Fibroblast of skin of left biceps (primary cell): Measurements from ENCODE around the gene TSEN54.

ENCODE experiments used
- DNase-seq, 2 experiments: peaks; one replicate each; pipeline ENCODE4 v3.0.0-alpha.2; 2013; ENCODE audit warnings: low read depth in 2 of 2

The TSEN54 gene

DNA sequence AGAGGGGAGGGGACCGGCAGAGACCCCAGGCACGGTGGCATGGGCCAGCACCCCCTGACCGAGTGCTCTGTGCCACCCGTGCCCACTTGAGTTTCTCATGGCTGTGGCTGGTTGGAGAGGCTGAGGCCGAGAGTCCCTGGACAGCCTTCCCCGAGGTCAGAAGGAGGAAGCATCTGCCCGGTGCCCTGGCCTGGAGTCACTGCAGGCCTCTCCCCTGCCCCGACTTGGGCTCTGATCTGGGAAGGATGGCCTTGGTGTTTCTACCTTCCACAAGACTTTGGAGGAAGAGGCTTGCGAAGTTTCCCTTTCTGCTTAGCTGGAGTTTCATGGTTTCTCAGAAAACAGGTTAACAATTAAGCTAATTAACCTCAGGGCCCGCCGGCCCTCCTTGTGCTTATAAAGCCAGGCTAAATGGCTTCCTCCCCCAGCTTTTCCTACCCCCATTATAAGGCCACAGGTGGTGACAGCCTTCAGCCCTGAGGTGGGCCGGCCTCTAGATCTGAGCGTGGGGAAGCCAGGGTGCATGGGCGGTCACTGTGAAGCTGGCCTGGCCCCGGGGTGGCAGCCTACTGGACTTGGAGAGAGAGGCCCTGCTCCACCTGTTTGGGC lies 26.5 kb downstream of the TSEN54 start:
- no peak for DNase-seq

DNA sequence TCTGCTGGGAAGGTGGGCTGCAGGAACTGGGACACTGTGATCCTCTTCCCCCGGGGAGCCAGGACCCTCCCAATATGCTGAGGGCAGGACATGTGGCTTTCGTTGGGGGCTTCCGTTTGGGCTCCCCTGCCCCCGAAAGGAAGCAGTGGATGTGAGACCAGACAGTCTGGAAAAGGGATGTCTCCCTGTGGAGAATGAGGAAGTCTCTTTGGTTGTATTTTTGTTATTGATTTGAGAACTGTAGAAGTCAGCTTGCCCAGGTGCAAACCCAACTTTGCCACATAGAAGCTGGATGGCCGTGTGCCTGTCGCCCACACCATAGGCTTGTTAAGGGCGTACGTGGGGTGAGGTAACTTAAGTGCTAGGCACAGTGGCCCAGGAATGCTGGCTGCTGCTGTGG lies 27.9 kb downstream of the TSEN54 start:
- DNase-seq, result no peak

DNA sequence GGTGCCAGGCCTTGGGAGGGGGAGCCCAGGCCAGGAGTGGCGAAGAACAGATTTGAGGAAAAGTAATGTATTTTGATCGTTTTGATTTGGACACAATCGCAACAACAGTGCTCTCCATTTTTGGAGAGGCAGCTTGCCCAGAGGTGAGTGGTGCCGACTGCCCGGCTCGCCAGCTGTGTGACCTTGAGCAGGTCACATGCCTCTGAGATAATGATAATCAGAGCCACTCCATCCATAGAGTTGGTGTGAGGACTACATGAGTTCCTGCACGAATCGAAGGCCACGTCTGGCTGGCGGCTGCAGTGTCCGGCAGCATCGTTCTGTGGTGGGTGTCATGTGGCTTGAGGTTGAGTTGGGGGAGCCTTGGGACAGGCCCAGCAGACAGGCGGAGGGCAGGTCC lies 29.9 kb downstream of the TSEN54 start:
- no peak for DNase-seq

DNA sequence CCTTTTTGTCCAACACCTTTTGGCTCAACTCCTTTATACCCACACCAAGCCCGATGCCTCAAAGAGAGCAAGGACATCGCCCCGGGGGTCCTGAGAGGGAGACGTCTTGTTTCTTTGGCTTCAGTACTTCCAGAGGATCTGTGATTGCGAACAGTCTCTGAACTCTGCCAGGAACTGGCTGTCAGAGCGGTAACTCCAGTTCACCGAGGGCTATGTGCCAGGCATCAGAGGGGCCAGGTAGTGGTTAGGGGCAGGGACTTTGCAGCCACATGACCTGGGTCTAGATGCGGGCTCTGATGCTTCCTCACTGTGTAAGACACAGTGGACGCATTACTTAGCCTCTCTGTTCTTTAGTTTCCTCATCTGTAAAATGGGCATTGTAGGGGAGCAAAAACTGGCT lies 30.8 kb downstream of the TSEN54 start:
- DNase-seq, result no peak

DNA sequence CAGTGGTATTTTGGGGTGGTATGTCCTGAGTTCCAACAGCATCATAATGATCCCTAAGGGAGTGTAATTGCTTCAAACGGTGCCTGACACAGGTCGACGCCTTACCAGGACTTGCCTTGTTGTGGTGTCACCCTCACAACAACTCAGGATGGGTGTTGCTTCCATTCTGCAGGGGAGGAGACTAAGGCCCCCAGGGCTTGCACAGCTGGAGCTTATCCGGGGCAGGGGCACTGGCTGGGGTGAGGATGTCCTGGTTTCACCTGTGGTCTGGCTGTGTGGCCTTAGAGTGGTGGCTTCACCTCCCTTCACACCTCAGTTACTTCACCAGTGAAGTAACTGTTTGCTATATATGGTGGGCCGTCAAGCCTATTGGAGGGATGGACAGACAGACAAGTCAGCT lies 32.5 kb downstream of the TSEN54 start:
- no peak for DNase-seq

DNA sequence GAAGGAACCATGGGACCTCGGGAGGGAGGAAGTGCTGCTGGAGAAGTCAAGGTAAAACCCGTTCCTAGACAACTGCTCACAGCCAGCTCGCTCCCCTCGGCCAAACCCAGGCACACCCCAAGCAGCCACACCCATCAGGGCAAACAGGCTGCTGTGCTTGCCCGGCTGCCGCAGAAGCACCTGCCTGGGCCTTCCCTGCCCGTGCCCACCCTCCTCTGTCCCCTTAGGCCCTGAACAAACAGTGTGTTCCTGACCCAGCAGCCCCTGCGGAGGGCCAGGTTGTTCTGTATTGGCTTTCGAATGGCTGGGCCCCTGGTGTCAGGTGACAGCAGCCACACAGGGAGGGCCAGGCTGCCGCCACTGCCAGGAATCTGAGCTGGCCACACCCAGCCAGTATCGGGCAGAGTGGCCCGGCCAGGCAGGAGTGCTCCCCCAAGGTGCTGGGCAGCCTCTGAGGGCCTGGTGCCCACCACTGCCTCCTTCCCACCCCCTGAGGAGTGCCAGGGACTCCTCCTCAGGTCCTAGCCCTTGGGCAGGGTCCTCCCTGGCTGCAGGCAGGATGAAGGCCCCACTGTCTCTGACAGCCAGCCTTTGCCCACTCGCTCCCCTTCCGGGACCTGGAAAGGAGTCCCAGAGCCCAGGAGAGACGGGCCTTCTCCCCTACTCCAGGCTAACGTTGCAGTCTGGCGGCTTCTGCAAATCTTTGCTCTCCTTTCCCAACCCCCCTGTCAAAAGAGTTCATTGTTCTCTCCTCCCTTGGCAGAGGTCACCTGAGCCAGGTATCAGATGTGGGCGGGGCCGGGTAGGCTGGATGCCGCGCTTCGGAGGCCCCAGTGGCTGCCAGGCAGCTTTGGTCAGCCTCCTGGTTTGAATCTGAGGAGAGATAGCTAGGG lies 33.2 kb downstream of the TSEN54 start:
- no peak for DNase-seq

DNA sequence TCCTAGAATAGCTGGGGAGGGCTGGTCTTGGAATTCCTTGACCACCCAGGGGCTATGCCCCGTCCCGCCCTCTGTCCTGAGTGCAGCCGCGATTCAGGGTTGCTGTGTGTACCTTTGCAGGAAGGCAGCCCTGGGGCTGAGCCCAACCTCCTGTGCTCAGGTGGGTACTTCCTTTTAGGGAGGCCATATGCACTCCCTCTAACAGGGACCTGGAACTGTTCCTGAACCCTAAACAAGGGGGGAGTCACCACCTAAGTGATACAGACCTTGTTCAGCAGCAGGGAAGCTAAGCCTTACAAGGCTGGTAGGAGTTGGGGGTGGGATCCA lies 33.8 kb downstream of the TSEN54 start:
- no peak for DNase-seq

DNA sequence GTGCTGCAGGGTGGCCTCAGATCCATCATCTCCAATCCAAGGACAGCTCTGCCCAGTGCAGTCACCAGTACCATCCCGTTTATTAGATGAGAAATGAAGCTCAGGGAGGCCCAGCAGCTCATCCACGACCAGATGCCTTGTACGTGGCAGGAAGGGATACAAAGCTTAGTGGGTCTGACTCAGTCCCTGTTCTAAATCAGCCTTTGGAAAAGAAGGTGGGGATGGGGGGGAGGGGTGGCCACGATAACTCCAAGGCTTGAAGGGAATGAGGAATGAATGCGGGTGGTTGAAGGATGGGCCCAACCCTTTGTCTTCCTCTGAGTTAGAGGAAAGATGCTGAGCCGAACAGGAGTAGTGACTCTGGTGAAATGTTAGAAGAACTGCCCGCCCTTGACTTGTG lies 34.9 kb downstream of the TSEN54 start:
- DNase-seq, result no peak

DNA sequence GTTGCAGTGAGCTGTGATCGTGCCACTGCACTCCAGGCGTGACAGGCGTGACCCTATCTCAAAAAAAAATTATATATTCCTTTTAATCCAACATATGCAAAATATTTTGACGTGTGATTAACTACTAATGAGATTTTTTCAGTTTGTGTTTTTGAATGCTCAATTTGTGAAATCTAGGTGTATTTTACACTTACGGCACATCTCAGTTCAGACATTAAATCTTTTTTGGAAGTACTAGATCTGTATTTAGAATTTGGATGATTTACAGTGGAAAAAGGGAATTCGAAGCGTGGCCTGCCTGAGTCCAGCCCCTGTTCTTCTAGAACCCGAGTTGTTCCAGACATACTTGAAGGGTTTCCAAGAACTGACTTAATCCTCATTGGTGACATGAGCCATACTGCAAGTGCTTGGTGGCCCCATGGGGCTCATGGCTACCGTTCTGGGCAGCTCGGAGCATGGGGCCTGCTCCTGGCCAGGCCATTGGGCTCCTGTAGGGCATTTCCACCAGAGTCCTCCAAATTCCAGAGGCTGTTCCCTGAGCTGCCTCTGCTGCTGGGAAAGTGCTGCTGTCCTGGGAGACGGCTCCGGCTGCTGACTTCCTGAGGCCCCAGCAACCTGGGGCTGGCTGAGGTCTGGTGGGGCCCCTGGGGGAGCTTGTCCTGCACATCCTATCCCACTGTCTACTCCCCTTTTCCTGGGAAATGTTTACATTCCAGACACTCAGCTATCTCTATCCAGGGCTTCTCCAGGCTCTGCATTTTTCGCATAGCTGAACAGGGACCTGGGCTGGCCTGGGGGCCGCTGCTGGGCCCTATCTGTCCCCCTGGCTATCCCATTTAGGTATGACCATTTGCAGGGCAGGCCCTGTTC lies 36.3 kb downstream of the TSEN54 start:
- DNase-seq, result peak in 1 of 2 experiments; percentile 12

DNA sequence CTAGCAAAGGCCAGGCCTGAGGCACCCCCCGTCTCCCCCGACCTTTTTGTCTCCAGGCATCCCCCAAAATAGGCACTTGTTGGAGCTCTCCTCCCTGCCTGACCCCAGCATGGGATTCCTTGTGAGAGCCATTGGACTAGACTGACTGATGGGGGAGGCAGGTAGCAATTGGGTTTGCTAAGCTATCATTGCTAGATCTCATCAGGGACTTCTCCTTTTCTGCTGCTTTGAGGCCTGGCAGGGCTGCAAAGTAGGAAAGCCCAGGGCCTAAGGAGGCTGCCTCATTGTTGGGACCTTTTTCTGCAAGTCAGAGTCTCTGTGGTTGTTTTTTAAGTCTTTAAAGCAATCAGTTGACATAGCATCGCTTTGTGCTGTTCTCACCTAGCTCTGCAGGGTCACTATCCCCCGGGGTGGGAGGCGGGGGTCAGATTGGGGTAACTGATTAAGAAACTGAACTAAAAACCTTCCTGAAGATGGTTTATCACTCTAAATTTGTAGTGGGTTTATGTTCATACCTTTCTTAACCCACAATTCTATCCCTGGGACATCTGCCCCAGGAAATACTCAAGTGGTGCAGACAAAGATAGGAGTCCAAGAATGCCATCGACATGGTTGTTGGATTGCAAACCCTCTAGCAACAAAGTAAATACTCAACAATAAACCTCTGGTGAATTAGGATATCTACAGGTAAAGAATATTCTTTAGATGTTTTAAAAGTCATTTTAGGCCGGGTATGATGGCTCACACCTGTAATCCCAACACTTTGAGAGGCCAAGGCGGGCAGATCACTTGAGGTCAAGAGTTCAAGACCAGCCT lies 37.2 kb downstream of the TSEN54 start:
- DNase-seq, result no peak

DNA sequence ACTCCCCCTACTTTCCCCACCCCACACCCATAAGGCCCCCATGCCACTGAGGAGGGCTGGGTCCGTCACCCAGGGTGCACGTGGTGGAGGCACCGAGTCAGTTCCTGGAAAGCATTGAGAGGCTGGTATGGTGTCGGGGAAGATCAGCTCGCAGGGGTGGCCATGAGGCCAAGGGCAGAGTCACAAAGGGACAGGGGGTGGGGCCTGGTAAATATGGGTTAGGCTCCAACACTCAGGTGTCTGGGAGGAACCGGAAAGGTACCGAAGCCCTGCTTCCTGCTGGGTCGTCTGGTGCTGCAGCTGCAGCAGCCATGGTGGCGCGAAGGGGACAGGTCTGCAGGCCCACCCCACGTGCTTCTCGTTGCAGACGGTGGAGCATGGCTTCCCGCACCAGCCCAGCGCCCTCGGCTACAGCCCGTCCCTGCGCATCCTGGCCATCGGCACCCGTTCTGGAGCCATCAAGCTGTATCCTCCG lies 39.4 kb downstream of the TSEN54 start:
- DNase-seq, result no peak

DNA sequence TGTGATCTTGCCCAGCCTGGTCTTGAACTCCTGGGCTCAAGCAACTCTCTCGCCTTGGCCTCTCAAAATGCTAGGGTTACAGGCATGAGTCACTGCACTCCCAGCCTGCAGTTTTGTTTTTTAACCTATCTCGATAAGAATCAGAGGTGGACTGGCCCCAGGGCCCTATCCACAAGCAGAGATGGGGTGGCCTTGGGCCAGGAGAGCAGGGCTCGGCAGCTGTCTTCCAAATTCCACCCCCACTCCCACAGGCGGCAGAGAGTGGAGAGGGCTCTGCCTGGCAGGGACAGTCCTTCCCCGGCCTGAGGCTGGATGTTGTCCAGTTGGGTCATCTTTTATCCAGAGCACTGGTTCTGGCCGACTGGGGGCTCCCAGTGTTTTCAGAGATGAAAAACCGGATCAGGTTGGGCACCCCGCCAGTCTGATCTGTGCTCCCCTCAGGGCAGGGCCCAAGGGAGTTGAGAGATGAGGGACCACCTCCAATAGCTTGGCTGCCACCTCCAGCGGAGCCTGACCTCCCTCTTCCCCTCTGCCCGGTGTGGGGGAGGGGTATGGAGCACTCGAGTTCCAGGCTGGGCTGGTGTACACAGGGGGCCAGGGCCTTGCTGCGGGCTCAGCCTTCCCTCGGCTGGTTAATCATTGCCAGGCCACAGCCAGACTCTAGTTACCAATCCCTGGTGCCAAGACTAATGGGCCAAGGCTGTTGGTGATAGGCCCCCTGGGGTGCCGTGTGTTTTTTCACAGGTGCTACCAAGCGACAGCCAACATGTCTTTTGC lies 40.9 kb downstream of the TSEN54 start:
- DNase-seq, result no peak

DNA sequence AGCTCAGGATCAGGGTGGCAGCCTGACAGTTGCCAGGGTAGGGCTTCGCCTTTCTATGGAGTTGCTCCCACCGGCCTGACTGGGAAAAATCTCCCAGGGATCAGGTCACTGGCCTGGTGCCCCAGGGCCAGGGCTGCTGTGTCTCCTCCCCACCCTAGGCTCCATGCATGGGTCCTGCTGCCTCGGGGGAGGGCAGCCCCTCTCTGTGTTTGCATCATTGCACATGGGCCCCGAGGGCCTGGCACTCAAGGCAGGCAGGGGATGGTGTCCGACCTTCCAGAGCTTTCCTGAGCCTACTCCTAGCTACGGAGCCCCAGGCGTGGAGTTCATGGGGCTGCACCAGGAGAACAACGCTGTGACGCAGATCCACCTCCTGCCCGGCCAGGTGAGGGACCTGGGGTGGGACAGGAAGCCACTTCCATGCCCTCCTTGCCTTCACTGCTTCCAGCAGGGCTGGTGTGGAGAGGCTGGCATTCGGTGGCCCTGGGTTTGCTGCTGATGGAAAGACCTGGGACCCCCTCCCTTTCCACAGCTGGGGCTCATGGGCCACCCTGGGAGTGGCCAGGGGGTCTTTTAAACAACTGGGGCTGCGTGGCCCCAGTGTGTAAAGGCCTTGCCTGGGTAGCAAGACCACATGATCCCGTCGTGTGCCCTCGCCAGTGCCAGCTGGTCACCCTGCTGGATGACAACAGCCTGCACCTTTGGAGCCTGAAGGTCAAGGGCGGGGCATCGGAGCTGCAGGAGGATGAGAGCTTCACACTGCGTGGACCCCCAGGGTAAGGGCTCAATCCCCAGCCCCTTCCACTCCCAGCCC lies 41.7 kb downstream of the TSEN54 start:
- no peak for DNase-seq

DNA sequence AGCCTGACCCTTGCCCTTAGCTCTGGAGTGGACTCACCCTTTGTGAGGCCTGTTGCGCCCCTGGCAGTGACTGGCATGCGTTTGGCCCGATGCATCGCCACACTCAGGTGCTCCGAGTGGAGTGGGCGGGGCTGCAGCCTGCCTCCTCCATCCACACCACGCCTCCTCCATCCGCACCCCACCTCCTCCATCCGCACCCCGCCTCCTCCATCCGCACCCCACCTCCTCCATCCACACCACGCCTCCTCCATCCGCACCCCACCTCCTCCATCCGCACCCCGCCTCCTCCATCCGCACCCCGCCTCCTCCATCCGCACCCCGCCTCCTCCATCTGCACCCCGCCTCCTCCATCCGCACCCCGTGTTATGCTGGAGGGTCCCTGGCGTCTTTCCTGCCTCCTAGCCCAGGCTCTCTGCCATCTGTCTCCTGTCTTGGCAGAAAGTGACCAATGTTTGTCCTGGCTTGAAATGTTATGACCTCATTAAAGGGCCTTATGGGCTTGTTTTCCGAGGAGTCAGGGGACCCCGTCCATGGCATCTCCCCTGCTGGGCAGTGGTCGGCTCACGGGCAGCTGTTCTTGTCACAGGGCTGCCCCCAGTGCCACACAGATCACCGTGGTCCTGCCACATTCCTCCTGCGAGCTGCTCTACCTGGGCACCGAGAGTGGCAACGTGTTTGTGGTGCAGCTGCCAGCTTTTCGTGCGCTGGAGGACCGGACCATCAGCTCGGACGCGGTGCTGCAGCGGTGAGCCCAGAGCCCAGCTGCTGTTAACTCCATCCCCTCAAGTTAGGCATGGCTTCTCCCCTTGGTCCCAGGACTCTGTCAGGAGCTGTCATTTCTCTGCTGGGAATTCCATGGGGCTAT lies 42.6 kb downstream of the TSEN54 start:
- DNase-seq, result no peak

DNA sequence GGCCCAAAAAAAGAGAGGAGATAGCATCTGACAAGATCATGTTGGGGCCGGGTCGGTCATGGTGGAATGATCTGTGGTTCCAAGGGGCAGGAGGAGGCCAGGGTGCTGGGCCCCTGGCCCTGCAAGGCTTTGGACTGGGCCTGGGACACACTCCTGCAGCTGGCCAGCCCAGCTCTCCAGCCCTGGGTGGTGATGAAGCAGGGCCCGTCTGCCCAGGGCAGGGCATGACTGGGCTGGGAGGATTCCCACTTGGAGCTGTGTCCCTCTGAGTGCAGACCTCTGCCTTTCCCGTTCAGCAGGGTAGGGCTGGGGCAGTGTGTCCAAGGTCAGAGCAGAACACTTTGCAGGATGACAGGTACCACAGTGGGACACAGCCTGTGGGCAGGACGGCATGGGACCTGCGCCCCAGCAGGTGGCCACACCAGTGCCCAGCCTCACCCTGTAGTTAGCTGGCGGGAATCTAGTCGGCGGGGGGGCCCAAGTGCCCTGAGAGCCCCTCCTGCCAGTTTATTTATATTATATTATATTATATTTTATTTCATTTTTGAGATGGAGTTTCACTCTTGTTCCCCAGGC lies 43.7 kb downstream of the TSEN54 start:
- DNase-seq, result no peak

DNA sequence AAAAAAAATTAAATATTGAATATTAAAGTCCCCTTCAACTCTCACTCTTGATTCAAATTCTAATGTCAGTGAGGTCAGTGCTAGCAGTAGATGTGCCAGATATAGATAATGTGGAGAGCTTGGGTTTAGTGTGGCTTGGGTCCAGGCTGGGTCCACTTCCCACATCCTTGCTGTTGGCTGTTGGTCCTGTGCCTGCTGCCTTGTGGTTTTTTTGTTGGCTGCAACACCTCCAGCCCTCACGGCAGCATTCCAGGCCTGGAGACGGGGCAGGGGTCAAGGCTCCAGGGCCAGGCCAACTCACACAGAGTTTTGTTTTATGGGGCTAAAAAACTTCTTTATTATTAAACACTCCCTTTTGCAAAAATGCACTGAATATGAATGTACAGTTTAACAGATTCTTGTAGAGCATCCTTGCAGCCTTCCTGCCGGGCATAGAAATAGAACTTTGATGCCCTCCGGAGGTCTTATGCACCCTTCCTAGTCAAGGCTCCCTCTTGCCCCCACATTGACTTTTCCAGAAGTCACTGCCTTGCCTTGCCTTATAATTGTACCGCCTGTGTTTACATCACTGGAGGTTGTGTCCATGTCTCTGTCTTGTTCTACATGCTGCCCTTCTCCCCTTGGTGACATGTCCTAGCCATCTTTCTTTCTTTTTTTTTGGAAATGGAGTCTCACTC lies 45.7 kb downstream of the TSEN54 start:
- no peak for DNase-seq

DNA sequence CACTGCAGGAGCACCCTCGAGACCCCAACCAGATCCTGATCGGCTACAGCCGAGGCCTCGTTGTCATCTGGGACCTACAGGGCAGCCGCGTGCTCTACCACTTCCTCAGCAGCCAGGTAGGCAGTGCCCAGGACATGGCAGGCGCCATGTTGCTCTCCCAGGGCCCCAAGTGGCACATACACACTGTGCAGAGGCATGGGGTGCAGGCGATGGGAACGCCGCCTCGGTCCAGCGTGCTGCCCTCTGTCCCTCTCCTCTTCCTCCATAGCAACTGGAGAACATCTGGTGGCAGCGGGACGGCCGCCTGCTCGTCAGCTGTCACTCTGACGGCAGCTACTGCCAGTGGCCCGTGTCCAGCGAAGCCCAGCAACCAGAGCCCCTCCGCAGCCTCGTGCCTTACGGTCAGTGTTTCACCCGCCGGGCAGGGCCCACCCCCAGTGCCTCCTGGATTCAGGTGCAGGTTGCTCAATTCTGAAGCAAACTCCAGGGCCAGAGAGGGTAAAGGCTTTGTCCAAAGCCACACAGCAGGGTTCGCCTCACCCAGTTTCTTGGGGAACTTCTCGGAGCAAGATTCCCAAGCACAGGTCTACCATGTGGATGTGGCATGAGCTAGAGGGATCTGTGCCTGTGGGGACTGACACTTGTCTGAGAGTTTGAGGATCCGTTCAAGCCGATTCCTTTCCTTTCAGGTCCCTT lies 46.9 kb downstream of the TSEN54 start:
- no peak for DNase-seq
